ENCODE results near the gene NCAPH2.

NCAPH2 gene

GRCh38 chr22:50544078-50544745, 36.2 kb downstream of the NCAPH2 start:
- no peak overlapping the region for H3K27ac Mint-ChIP-seq
- H3K4me3 Mint-ChIP-seq = no peak overlapping the region
- peaks cover 12% of the 10 kb centered on the region for H3K27me3 Mint-ChIP-seq (ENCODE audit: low read depth, poor library complexity)
- TF ChIP-seq CTCF (IDR thresholded peaks at IDR 0.05) = peak; percentile 59
- H3K9me3 Mint-ChIP-seq = no peaks in the 10 kb centered on the region
- peaks cover 18% of the 10 kb centered on the region for H3K4me1 Mint-ChIP-seq
- no peaks in the 10 kb centered on the region for H3K36me3 Mint-ChIP-seq (ENCODE audit: low read depth)
- peak; percentile 90 for DNase-seq

GRCh38 chr22:50544746-50545253, 36.8 kb downstream of the NCAPH2 start:
- no peak for DNase-seq
- Mint-ChIP-seq H3K27me3 (ENCODE audit: low read depth, poor library complexity) (peaks cover 12% of the 10 kb centered on the region), H3K4me1 (peaks cover 17% of the 10 kb centered on the region), H3K4me3 (no peak overlapping the region), H3K9me3 (no peaks in the 10 kb centered on the region), H3K27ac (no peak overlapping the region), H3K36me3 (ENCODE audit: low read depth) (no peaks in the 10 kb centered on the region)
- no peak for TF ChIP-seq CTCF (IDR thresholded peaks at IDR 0.05)

GRCh38 chr22:50545522-50546325, 37.7 kb downstream of the NCAPH2 start, which contains the start of gene KLHDC7B:
KLHDC7B (plus strand) TSS chr22:50545899; CDS start chr22:50546244, 345 bp downstream.
- H3K4me3 Mint-ChIP-seq = no peak within 1 kb of the TSS
- H3K36me3 Mint-ChIP-seq (ENCODE audit: low read depth) = no peaks in the 10 kb centered on the region
- DNase-seq = no peak
- peaks cover 12% of the 10 kb centered on the region for H3K27me3 Mint-ChIP-seq (ENCODE audit: low read depth, poor library complexity)
- H3K4me1 Mint-ChIP-seq = peaks cover 22% of the 10 kb centered on the region
- no peaks in the 10 kb centered on the region for H3K9me3 Mint-ChIP-seq
- no peak within 1 kb of the TSS for H3K27ac Mint-ChIP-seq
- TF ChIP-seq CTCF (IDR thresholded peaks at IDR 0.05) = no peak

- Mint-ChIP-seq H3K36me3 (ENCODE audit: low read depth) (no peaks in the 10 kb centered on the region), H3K9me3 (no peaks in the 10 kb centered on the region), H3K4me1 (peaks cover 18% of the 10 kb centered on the region), H3K27ac (no peak overlapping the region), H3K27me3 (ENCODE audit: low read depth, poor library complexity) (peaks cover 10% of the 10 kb centered on the region), H3K4me3 (no peak overlapping the region)
- DNase-seq = no peak
- no peak for TF ChIP-seq CTCF (IDR thresholded peaks at IDR 0.05)
Observed at GRCh38 chr22:50546326-50547262, 38.6 kb downstream of the NCAPH2 start.

- DNase-seq = no peak
- H3K4me3 Mint-ChIP-seq = no peak overlapping the region
- peaks cover 18% of the 10 kb centered on the region for H3K4me1 Mint-ChIP-seq
- no peaks in the 10 kb centered on the region for H3K9me3 Mint-ChIP-seq
- peaks cover 13% of the 10 kb centered on the region for H3K27me3 Mint-ChIP-seq (ENCODE audit: low read depth, poor library complexity)
- no peak for TF ChIP-seq CTCF (IDR thresholded peaks at IDR 0.05)
- H3K36me3 Mint-ChIP-seq (ENCODE audit: low read depth) = no peaks in the 10 kb centered on the region
- H3K27ac Mint-ChIP-seq = no peak overlapping the region
Observed at GRCh38 chr22:50547263-50547985, 39.4 kb downstream of the NCAPH2 start.
